ENCODE results near the gene FAM186B.

The FAM186B gene

DNA sequence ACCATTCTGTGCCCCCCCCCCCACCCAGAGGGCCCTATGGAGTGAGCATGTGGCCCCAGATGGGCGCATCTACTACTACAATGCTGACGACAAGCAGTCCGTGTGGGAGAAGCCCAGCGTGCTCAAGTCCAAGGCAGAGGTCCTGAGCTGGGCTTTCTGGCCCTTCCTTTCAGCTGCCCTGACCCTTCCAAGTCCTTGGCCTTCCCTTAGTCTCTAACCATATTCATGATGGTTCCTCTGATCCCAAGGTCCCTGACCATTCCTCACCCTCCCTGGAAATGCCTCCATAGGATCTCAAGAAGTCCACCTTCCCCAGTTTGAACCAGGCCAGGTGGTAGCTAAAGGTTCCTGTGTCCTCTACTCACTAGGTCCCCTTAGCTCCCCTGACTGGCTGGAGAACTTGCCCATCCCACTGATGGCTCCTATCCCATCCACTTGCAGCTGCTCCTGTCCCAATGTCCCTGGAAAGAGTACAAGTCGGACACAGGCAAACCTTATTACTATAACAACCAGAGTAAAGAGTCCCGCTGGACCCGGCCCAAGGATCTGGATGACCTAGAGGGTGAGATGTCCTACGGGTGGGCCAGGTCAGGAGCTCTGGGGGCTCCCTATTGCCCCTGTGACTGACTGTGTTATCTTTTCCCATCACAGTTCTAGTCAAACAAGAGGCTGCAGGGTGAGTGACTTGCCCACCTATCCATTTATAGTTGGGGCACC lies 27.7 kb upstream of the FAM186B start:
- Histone ChIP-seq H3K36me3 (no peaks in the 10 kb centered on the region), H3K27me3 (ENCODE audit: insufficient read depth, low read depth, severe bottlenecking) (no peaks in the 10 kb centered on the region), H3K4me3 (ENCODE audit: low read depth, low read length) (no peak overlapping the region), H3K9me3 (ENCODE audit: severe bottlenecking) (no peaks in the 10 kb centered on the region), H3K27ac (no peak overlapping the region)
- DNase-seq, result no peak
- TF ChIP-seq, protein P1, sequence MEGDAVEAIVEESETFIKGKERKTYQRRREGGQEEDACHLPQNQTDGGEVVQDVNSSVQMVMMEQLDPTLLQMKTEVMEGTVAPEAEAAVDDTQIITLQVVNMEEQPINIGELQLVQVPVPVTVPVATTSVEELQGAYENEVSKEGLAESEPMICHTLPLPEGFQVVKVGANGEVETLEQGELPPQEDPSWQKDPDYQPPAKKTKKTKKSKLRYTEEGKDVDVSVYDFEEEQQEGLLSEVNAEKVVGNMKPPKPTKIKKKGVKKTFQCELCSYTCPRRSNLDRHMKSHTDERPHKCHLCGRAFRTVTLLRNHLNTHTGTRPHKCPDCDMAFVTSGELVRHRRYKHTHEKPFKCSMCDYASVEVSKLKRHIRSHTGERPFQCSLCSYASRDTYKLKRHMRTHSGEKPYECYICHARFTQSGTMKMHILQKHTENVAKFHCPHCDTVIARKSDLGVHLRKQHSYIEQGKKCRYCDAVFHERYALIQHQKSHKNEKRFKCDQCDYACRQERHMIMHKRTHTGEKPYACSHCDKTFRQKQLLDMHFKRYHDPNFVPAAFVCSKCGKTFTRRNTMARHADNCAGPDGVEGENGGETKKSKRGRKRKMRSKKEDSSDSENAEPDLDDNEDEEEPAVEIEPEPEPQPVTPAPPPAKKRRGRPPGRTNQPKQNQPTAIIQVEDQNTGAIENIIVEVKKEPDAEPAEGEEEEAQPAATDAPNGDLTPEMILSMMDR (IDR thresholded peaks at IDR 0.05; ENCODE audit: low read depth, low read length), result no peak

DNA sequence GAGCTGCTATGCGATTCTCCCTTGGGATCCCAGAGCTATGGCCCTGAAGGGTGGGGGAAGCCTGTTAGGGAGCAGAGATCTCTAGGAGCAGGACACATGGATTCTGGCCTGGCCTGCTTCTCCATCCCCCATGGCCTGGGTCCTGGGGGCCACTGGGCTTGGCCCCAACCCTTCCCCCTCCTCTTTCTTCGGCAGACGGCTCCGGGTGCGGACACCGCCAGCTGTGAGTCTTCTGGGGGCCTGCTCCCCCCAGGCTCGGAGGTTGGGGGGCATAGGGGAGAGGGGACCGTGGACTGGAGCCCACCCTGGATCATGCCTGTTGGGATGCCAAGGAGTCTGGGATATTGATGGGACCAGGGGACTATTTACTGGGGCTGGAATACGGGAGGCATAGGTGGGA lies 27.0 kb upstream of the FAM186B start:
- TF ChIP-seq, protein P1 (IDR thresholded peaks at IDR 0.05; ENCODE audit: low read depth, low read length), result no peak
- no peak overlapping the region for H3K4me3 ChIP-seq (ENCODE audit: low read depth, low read length)
- H3K27me3 ChIP-seq (ENCODE audit: insufficient read depth, low read depth, severe bottlenecking), result no peaks in the 10 kb centered on the region
- no peaks in the 10 kb centered on the region for H3K36me3 ChIP-seq
- no peak overlapping the region for H3K27ac ChIP-seq
- H3K9me3 ChIP-seq (ENCODE audit: severe bottlenecking), result no peaks in the 10 kb centered on the region
- no peak for DNase-seq

DNA sequence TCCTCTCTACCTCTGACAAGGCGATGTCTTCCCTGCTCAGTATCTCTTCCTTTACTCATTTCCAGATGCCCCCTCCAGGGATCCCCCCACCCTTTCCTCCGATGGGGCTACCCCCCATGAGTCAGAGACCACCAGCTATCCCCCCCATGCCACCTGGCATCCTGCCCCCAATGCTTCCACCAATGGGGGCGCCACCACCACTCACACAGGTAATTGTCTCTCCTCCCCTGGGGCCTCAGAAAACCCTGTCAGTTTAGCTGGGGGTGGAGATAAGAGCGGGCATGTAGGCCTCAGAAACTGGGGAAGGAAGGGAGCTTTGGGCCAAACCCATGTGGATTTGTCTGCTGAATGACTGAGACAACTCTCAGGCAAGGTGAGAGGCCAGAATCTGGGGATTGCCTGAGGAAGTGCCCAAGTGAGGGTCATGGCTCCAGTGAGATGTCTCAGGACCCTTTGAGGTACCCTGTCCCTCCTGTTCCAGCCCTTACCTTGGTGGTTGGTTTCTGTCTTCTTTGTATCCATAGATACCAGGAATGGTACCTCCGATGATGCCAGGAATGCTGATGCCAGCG lies 26.0 kb upstream of the FAM186B start:
- TF ChIP-seq, protein P1 (IDR thresholded peaks at IDR 0.05; ENCODE audit: low read depth, low read length), result no peak
- Histone ChIP-seq H3K27me3 (ENCODE audit: insufficient read depth, low read depth, severe bottlenecking) (no peaks in the 10 kb centered on the region), H3K4me3 (ENCODE audit: low read depth, low read length) (no peak overlapping the region), H3K9me3 (ENCODE audit: severe bottlenecking) (no peaks in the 10 kb centered on the region), H3K36me3 (no peaks in the 10 kb centered on the region), H3K27ac (no peak overlapping the region)
- no peak for DNase-seq

DNA sequence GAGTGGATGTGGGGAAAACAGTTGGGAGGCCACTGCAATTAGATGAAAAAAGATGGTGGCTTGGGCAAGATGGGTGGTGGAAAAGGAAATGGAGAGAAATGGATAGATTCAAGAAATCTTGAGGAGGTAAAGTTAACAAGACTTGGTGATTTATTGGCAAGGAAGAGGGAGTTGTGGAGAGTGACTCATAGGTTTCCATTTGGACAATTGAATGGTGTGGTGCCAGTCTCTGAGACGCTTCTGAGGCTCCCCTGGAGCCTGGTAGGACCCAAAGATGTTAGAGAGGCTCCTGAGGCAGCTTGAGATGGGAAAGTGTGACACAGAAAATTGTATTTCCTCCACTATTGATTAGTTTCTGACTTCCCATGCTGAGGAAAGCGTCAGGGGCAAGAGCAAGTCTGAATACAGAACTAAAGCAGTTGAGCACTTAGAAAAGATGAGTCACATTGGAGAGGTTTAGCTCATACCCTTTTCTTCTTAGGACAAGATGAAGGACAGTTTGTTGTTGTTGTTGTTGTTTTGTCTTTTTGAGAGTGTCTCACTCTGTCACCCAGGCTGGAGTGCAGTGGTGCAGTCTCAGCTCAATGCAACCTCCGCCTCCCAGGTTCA lies 22.4 kb upstream of the FAM186B start:
- no peak overlapping the region for H3K27ac ChIP-seq
- no peaks in the 10 kb centered on the region for H3K27me3 ChIP-seq (ENCODE audit: insufficient read depth, low read depth, severe bottlenecking)
- TF ChIP-seq, protein P1 (IDR thresholded peaks at IDR 0.05; ENCODE audit: low read depth, low read length), result no peak
- H3K36me3 ChIP-seq, result no peaks in the 10 kb centered on the region
- DNase-seq, result no peak
- no peaks in the 10 kb centered on the region for H3K9me3 ChIP-seq (ENCODE audit: severe bottlenecking)
- no peak overlapping the region for H3K4me3 ChIP-seq (ENCODE audit: low read depth, low read length)

DNA sequence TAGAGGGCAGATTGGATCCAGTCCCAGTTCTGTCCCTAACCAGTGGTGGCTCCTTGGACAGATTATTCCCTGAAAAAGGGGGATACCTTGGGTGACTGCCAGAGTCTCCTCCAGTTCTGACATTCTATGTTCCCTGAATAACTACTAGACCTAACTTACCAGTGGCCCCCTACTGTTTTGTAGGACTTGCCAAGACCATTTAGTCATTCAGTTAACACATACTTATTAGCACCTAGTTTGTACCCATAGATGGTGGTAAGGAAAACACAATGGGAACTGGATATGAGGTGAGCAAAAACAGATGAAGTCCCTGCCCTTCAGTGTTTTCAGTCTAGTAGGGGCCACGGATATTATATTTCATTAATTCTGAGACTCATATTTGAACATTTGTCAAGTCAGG lies 21.4 kb upstream of the FAM186B start:
- DNase-seq, result no peak
- Histone ChIP-seq H3K4me3 (ENCODE audit: low read depth, low read length) (no peak overlapping the region), H3K36me3 (no peaks in the 10 kb centered on the region), H3K27me3 (ENCODE audit: insufficient read depth, low read depth, severe bottlenecking) (no peaks in the 10 kb centered on the region), H3K9me3 (ENCODE audit: severe bottlenecking) (no peaks in the 10 kb centered on the region), H3K27ac (no peak overlapping the region)
- TF ChIP-seq, protein P1 (IDR thresholded peaks at IDR 0.05; ENCODE audit: low read depth, low read length), result no peak

Measured in WERI-Rb-1 (cell line).